GM18502 (cell line): ENCODE results near the gene MET.

Experiments
- ATAC-seq: cut with Tn5 transposase; IDR thresholded peaks from one replicate; pipeline ENCODE4 v1.9.1; 2021; ENCODE audit warnings: mild to moderate bottlenecking; ENCODE audit not compliant: unreplicated experiment, poor library complexity

The MET gene

GRCh38 chr7:116661865-116662264, 10.1 kb upstream of the MET start:
- no peak for ATAC-seq

- ATAC-seq: no peak
Observed at GRCh38 chr7:116663744-116664143, 8.3 kb upstream of the MET start.

GRCh38 chr7:116665332-116665996, 6.5 kb upstream of the MET start:
- no peak for ATAC-seq

GRCh38 chr7:116669769-116670168, 2.2 kb upstream of the MET start:
- ATAC-seq: no peak

- ATAC-seq: no peak
Observed at GRCh38 chr7:116670409-116671015, 1.5 kb upstream of the MET start.

GRCh38 chr7:116671111-116671510, 885 bp upstream of the MET start:
- ATAC-seq: no peak

- no peak for ATAC-seq
Observed at GRCh38 chr7:116672596-116673456, 830 bp downstream of the MET start.

GRCh38 chr7:116673457-116673865, 1.5 kb downstream of the MET start:
- ATAC-seq: no peak

GRCh38 chr7:116674508-116675173, 2.6 kb downstream of the MET start:
- no peak for ATAC-seq

GRCh38 chr7:116675812-116676355, 3.9 kb downstream of the MET start:
- ATAC-seq: no peak

- no peak for ATAC-seq
Observed at GRCh38 chr7:116678780-116679179, 6.8 kb downstream of the MET start.

- peak; percentile 67 for ATAC-seq
Observed at GRCh38 chr7:116679500-116679899, 7.5 kb downstream of the MET start.

GRCh38 chr7:116683786-116684185, 11.8 kb downstream of the MET start:
- ATAC-seq: peak; percentile 100

GRCh38 chr7:116686033-116686432, 14.0 kb downstream of the MET start:
- ATAC-seq: no peak

GRCh38 chr7:116686812-116687419, 14.9 kb downstream of the MET start:
- no peak for ATAC-seq

GRCh38 chr7:116687801-116688201, 15.8 kb downstream of the MET start:
- ATAC-seq: no peak

- no peak for ATAC-seq
Observed at GRCh38 chr7:116689790-116690259, 17.8 kb downstream of the MET start.

GRCh38 chr7:116691664-116692063, 19.7 kb downstream of the MET start:
- ATAC-seq: no peak

GRCh38 chr7:116692401-116693308, 20.7 kb downstream of the MET start:
- peak; percentile 54 for ATAC-seq
